NCI-H1417 treated with DMSO at 0.1 percent for 48 hours (cell line): ENCODE results near the gene CFHR3.
"Not testable (repeated sequence)": the region's sequence is repeated elsewhere in the genome, so short reads cannot be mapped to it uniquely, and the experiment has no call there.

Source experiments
- DNase-seq: peaks from one replicate; lab custom pipeline; 2025; lab: John Stamatoyannopoulos, UW

CFHR3 gene

GRCh38 chr1:196774603-196775002 lies at the start of gene CFHR3:
TSS of gene CFHR3 (plus strand) at chr1:196774840. CDS start at chr1:196774887, 47 bp downstream.
- no peak for DNase-seq

- no peak for DNase-seq
These were observed 42.1 kb upstream of the CFHR3 start for GRCh38 chr1:196732526-196732925.

GRCh38 chr1:196733091-196733970 lies 41.3 kb upstream of the CFHR3 start:
- DNase-seq: no peak

GRCh38 chr1:196734006-196734405 lies 40.6 kb upstream of the CFHR3 start:
- no peak for DNase-seq

DNA sequence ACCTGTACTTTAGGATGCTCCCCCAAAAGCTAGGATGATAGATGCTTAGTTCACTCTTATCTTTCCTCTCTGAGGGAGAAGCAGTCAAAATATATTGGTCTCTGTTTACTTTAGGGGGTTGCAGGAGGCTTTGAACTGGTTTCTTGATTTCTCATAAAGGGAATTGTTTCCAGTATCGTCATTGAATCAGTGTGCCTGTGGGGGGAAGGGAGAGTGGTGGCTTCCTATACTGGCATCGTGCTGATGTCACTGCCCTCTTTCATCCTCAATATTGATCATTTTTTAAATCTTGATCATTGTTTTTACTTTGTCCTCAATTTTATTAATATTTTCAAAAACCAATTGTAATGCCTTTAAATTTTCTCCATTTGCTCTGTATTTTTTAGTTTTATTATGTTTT lies 40.2 kb upstream of the CFHR3 start:
- no peak for DNase-seq

DNA sequence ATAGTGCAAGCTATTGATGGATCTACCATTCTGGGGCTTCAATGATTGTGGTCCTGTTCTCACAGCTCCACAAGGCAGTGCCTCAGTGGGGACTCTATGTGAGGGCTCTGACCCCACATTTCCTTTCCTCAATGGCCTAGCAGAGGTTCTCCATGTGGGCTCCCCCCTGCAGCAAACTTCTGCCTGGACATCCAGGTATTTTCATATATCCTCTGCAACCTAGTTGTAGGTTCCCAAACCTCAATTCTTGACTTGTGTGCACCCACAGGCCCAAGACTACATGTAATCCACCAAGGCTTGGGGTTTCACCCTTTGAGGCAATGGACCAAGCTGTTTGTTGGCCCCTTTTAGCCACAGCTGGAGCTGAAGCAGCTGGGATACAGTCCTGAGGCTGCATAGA lies 35.9 kb upstream of the CFHR3 start:
- no peak for DNase-seq

DNA sequence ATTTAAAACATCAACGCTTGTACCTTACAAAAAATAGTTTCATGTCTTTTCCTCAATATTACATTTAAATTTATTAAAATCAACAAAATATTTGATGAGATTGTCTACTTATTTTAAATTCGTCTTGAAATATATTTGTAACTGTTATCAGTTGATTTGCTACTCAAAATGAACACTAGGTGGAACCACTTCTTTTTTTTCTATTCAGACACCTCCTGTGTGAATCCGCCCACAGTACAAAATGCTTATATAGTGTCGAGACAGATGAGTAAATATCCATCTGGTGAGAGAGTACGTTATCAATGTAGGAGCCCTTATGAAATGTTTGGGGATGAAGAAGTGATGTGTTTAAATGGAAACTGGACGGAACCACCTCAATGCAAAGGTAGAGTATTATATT lies 31.4 kb upstream of the CFHR3 start:
- peak; percentile 34 for DNase-seq

DNA sequence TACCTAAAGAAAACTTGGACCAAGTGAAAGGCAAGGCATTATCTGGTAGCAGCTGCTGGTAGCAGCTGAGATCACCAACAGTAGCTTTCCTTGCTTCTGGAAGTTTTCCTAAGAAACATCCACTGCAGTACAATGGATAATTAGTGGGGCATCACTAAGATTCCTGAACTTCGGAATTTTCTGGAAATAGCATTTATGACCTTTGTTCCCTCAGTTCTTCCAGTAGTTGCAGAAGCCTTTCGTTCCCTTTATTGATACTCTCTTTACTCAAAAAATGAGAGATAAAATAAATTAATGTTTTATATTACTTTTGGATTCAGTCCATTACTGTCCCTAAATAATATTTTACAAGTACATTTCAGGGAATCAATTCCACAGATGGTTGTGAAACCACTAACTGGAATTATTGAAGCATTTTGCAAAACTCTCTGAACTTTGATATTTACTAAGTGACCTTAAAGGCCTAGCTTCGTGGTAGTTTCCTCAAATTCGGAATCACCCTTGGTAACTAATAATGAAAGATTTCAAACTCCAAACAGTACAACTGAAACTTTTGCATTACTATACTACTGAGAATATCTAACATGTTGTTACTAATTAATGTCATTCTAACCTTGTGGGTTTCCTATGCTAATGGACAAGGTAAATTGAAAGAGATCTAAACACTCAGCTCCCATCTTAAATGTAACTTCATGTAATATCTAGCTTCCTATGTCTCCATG lies 9.5 kb upstream of the CFHR3 start:
- DNase-seq: not testable (repeated sequence)

GRCh38 chr1:196769823-196770222 lies 4.8 kb upstream of the CFHR3 start:
- not testable (repeated sequence) for DNase-seq

- no peak for DNase-seq
These were observed 927 bp upstream of the CFHR3 start for GRCh38 chr1:196773713-196774112.

GRCh38 chr1:196774175-196774574 lies 465 bp upstream of the CFHR3 start:
- no peak for DNase-seq

DNA sequence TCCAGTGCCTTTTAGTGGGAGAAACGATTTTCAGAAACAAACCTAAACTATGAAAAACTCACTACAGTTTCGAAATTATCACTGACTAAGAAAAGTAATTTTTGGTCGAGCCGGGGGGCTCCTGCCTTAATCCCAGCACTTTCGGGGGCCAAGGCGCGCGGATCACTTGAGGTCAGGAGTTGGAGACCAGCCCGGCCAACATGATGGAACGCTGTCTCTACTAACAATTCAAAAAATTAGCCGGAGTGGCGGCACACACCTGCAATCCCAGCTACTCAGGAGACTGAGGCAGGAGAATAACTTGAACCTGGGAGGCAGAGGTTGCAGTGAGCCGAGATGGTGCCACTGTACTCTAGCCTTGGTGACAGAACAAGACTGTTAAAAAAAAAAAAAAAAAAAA lies 3.0 kb downstream of the CFHR3 start:
- DNase-seq: no peak

- no peak for DNase-seq
These were observed 4.5 kb downstream of the CFHR3 start for GRCh38 chr1:196779093-196779492.

DNA sequence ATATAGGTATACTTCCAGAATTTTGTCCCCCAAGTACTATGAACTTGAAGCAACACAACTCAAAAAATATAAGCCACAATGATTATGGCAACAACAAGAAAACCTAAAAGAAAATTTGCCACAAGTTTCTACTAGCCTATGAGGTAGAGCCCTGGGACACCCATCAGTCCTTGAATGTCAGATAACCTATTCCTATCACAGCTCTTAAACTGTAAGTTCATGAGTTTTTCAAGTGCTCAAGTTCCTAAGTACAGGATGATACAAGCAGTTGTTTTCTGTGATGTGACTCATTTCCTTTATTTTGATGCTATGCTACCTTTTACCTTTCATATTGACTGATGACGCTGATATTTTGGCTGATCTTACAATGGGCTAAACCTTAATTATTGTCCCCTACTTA lies 16.6 kb downstream of the CFHR3 start:
- DNase-seq: not testable (repeated sequence)

DNA sequence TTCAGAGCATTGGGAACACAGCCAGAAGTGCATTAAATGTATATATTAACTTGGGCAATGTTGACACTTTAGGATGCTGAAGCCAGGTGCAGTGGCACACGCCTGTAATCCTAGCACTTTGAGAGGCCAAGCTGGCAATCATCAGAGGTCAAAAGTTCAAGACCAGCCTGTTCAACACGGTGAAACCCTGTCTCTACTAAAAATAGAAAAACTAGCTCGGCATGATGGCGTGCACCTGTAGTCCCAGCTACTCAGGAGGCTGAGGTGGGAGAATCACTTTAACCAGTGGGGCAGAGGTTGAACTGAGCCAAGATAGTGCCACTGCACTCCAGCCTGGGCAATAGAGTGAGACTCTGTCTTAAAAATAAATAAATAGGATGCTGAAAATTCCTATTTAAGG lies 19.5 kb downstream of the CFHR3 start:
- peak; percentile 85 for DNase-seq

DNA sequence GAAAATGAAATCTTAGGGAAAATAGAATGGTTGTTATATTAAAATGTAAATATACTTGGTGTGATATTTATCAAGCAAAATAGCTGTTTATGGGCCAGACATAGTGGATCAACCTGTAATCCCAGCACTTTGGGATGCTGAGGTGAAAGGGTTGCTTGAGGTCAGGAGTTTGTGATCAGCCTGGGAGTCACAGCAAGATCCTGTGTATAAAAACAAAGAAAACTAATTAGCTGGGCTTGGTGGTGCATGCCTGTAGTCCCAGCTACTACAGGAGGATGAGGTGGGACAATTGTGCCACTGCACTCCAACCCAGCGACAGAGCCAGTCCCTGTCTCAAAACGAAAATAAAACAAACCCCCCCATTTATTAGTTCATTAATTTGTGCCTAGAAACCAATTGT lies 23.3 kb downstream of the CFHR3 start:
- no peak for DNase-seq

- not testable (repeated sequence) for DNase-seq
These were observed 27.3 kb downstream of the CFHR3 start for GRCh38 chr1:196801920-196802319.

GRCh38 chr1:196808529-196809235 lies 34.0 kb downstream of the CFHR3 start:
- no peak for DNase-seq

DNA sequence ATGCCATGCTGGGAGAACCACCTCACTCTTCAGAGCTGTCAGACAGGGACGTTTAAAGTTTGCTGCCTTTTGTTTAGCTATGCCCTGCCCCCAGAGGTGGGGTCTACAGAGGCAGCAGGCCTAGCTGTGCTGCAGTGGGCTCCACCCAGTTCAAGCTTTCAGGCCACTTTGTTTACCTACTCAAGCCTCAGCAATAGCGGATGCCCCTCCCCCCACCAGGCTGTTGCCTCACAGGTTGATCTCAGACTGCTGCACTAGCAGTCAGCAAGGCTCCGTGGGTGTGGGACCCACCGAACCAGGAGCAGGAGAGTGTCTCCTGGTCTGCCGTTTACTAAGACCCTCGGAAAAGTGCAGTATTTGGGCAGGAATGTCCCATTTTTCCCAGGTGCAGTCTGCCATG lies 42.8 kb downstream of the CFHR3 start:
- DNase-seq: not testable (repeated sequence)

DNA sequence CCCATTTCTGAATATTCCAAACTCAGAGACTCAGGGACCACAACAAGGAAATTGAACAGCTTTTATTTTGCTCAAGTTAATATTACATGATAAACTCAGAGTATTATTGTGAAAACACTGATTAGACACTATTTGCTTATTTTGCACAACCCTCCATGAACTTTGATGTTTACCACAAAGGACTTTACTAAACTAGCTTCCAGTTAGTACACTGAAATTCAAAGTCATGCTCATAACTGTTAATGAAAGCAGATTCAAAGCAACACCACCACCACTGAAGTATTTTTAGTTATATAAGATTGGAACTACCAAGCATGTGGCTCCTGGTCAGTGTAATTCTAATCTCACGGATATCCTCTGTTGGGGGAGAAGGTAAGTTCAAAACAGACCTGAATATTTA lies 44.9 kb downstream of the CFHR3 start, which contains the start of gene CFHR1:
TSS of gene CFHR1 (plus strand) at position 201 of the 400 bp plus-strand sequence. CDS start at position 315, 114 bp downstream.
- not testable (repeated sequence) for DNase-seq

DNA sequence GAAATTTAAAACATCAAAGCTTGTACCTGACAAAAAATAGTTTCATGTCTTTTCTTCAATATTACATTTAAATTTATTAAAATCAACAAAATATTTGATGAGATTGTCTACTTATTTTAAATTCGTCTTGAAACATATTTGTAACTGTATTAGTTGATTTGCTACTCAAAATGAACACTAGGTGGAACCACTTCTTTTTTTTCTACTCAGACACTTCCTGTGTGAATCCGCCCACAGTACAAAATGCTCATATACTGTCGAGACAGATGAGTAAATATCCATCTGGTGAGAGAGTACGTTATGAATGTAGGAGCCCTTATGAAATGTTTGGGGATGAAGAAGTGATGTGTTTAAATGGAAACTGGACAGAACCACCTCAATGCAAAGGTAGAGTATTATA lies 53.2 kb downstream of the CFHR3 start:
- DNase-seq: not testable (repeated sequence)
